HEK293 (cell line): ENCODE results near the gene VGLL4.

ENCODE experiments used
- CTCF ChIA-PET: fragments of 350-600 bp; formaldehyde crosslinking; extraction: SDS; loops from one replicate; lab custom pipeline; 2021; ENCODE audit warnings: antibody characterized with exemption; lab: Yijun Ruan, JAX
- POLR2A ChIA-PET: fragments of 300-600 bp; formaldehyde crosslinking; extraction: SDS; loops from one replicate; lab custom pipeline; 2020; ENCODE audit warnings: antibody characterized with exemption, inconsistent platforms; lab: Yijun Ruan, JAX
- H3K27ac ChIP-seq: fragments of 200-500 bp; sonication (Bioruptor generic); 2 replicates; pipeline ENCODE4 v1.5.1; 2014; ENCODE audit warnings: low read depth, low read length, control low read depth, inconsistent platforms; ENCODE audit errors: extremely low read depth
- H3K36me3 ChIP-seq, 2 experiments: fragments of 200-500 bp in 1 of 2; sonication (Bioruptor generic) in 1 of 2; 1 replicate in 1 of 2; 2 replicates in 1 of 2; pipeline ENCODE4 v1.5.1; 2014 to 2017; ENCODE audit warnings: inconsistent platforms in 2 of 2, low read length in 2 of 2; ENCODE audit not compliant: control insufficient read depth in 2 of 2, insufficient read depth in 1 of 2
- H3K4me1 ChIP-seq: fragments of 200-500 bp; sonication (Bioruptor generic); 2 replicates; pipeline ENCODE4 v1.5.1; 2014; ENCODE audit warnings: mild to moderate bottlenecking, low read length, inconsistent platforms; ENCODE audit not compliant: control insufficient read depth, insufficient read depth
- H3K4me3 ChIP-seq: 2 replicates; pipeline ENCODE4 v1.5.1; 2011; ENCODE audit warnings: low read depth, mild to moderate bottlenecking, control low read depth, low read length, moderate library complexity
- H3K9me3 ChIP-seq: fragments of 200-500 bp; sonication (Bioruptor generic); 2 replicates; pipeline ENCODE4 v1.5.1; 2014; ENCODE audit warnings: low read depth, low read length, inconsistent platforms; ENCODE audit not compliant: control insufficient read depth, insufficient read depth
- ATF2 ChIP-seq: fragments of 450-650 bp; formaldehyde crosslinking; IDR thresholded peaks from 2 replicates; pipeline ENCODE4 v1.5.1; 2016; ENCODE audit warnings: missing biosample characterization, missing genetic modification characterization, low read depth
- CTCF ChIP-seq: fragments of 450-650 bp; formaldehyde crosslinking; IDR thresholded peaks from 2 replicates; pipeline ENCODE4 v1.5.1; 2016; ENCODE audit warnings: missing biosample characterization, missing genetic modification characterization
- GFI1B ChIP-seq: fragments of 450-650 bp; formaldehyde crosslinking; IDR thresholded peaks from 2 replicates; pipeline ENCODE4 v1.5.1; 2016; ENCODE audit warnings: missing biosample characterization, missing genetic modification characterization
- MEIS1 ChIP-seq: sonication (generic); formaldehyde crosslinking; IDR thresholded peaks from 2 replicates; pipeline ENCODE4 v1.8.1; 2022; ENCODE audit warnings: missing genetic modification reagents, mild to moderate bottlenecking, borderline replicate concordance
- OSR2 ChIP-seq: fragments of 450-650 bp; formaldehyde crosslinking; IDR thresholded peaks from 2 replicates; pipeline ENCODE4 v1.5.1; 2016; ENCODE audit warnings: missing biosample characterization, missing genetic modification characterization
- SP2 ChIP-seq: fragments of 450-650 bp; formaldehyde crosslinking; IDR thresholded peaks from 2 replicates; pipeline ENCODE4 v1.5.1; 2016; ENCODE audit warnings: missing biosample characterization, missing genetic modification characterization
- SP7 ChIP-seq: fragments of 450-650 bp; formaldehyde crosslinking; IDR thresholded peaks from 2 replicates; pipeline ENCODE4 v1.5.1; 2016; ENCODE audit warnings: missing biosample characterization, missing genetic modification characterization
- TRIM28 ChIP-seq: IDR thresholded peaks from 2 replicates; pipeline ENCODE4 v1.6.1; 2011; ENCODE audit warnings: low read length, control low read depth, borderline replicate concordance
- ZBTB6 ChIP-seq: fragments of 450-650 bp; formaldehyde crosslinking; IDR thresholded peaks from 2 replicates; pipeline ENCODE4 v1.5.1; 2017; ENCODE audit warnings: missing biosample characterization, missing genetic modification characterization
- ZIC2 ChIP-seq: fragments of 450-650 bp; formaldehyde crosslinking; IDR thresholded peaks from 2 replicates; pipeline ENCODE4 v1.5.1; 2016; ENCODE audit warnings: missing biosample characterization, missing genetic modification characterization
- ZNF175 ChIP-seq: fragments of 450-650 bp; formaldehyde crosslinking; IDR thresholded peaks from 2 replicates; pipeline ENCODE4 v1.5.1; 2016; ENCODE audit warnings: missing biosample characterization, missing genetic modification characterization
- ZNF184 ChIP-seq: fragments of 450-650 bp; IDR thresholded peaks from 2 replicates; pipeline ENCODE4 v1.5.1; 2018; ENCODE audit warnings: missing biosample characterization, mild to moderate bottlenecking, missing genetic modification characterization
- ZNF2 ChIP-seq: fragments of 450-650 bp; formaldehyde crosslinking; IDR thresholded peaks from 2 replicates; pipeline ENCODE4 v1.5.1; 2016; ENCODE audit warnings: missing biosample characterization, missing genetic modification characterization
- ZNF266 ChIP-seq: fragments of 450-650 bp; formaldehyde crosslinking; IDR thresholded peaks from 2 replicates; pipeline ENCODE4 v1.5.1; 2016; ENCODE audit warnings: missing biosample characterization, missing genetic modification characterization, low read depth
- ZNF302 ChIP-seq: fragments of 450-650 bp; formaldehyde crosslinking; IDR thresholded peaks from 2 replicates; pipeline ENCODE4 v1.5.1; 2016; ENCODE audit warnings: missing biosample characterization, missing genetic modification characterization, low read depth
- ZNF394 ChIP-seq: fragments of 450-650 bp; formaldehyde crosslinking; IDR thresholded peaks from 2 replicates; pipeline ENCODE4 v1.5.1; 2016; ENCODE audit warnings: missing biosample characterization, missing genetic modification characterization, mild to moderate bottlenecking, moderate library complexity, borderline replicate concordance
- ZNF600 ChIP-seq: fragments of 450-650 bp; formaldehyde crosslinking; IDR thresholded peaks from 2 replicates; pipeline ENCODE4 v1.5.1; 2016; ENCODE audit warnings: missing biosample characterization, missing genetic modification characterization
- ZNF629 ChIP-seq: fragments of 450-650 bp; formaldehyde crosslinking; IDR thresholded peaks from 2 replicates; pipeline ENCODE4 v1.5.1; 2017; ENCODE audit warnings: missing biosample characterization, missing genetic modification characterization
- ZNF639 ChIP-seq: fragments of 450-650 bp; formaldehyde crosslinking; IDR thresholded peaks from 2 replicates; pipeline ENCODE4 v1.5.1; 2016; ENCODE audit warnings: missing biosample characterization, missing genetic modification characterization
- TF ChIP-seq, protein P1 (sequence below): fragments of 450-650 bp; formaldehyde crosslinking; IDR thresholded peaks from 2 replicates; pipeline ENCODE4 v1.5.1; 2016; ENCODE audit warnings: missing biosample characterization, missing genetic modification characterization

The VGLL4 gene

DNA sequence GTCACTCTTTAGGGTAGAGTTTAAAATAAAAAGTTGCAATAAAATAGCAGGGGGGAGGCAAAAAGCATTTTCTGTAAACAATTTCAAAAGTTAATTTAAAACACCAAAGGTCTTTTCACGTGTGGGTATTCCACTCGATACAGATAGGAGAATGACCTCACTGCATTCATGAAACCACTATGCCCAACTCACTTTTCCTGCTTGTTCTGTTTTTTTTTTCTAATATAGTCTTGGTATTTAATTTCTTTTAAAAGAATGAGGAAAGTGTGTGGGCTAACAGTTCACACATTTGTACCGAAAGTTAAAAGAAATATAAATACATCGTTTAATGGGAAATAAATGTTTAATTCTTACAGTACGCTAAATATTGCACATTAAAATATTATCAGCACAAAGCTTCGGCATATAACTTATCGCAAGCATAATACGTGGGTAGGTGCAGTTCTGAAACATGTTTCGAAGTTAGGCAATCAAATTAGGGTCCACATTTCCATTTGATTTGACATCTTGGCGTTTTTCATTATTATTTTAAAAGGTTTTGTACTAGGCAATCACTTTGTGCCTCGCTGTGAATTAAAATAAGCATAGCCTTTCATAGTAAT lies 41.4 kb downstream of the VGLL4 start:
- H3K4me3 ChIP-seq = no peak overlapping the region
- peaks cover 0 to 3% of the 10 kb centered on the region in 2 experiments; a peak in 1 of 3 replicates for H3K36me3 ChIP-seq
- ChIA-PET CTCF (no interaction called here), POLR2A (no interaction called here)
- H3K9me3 ChIP-seq = no peaks in the 10 kb centered on the region
- TF ChIP-seq ATF2 = peak; percentile 47
- peak; percentile 58; the same call in 1 of the 2 replicates for TF ChIP-seq ZNF184 (tag by site-specific recombination)
- TF ChIP-seq ZNF302 (tag by site-specific recombination) = no peak
- no peak overlapping the region for H3K27ac ChIP-seq
- H3K4me1 ChIP-seq = no peaks in the 10 kb centered on the region; the same call in 1 of the 2 replicates

DNA sequence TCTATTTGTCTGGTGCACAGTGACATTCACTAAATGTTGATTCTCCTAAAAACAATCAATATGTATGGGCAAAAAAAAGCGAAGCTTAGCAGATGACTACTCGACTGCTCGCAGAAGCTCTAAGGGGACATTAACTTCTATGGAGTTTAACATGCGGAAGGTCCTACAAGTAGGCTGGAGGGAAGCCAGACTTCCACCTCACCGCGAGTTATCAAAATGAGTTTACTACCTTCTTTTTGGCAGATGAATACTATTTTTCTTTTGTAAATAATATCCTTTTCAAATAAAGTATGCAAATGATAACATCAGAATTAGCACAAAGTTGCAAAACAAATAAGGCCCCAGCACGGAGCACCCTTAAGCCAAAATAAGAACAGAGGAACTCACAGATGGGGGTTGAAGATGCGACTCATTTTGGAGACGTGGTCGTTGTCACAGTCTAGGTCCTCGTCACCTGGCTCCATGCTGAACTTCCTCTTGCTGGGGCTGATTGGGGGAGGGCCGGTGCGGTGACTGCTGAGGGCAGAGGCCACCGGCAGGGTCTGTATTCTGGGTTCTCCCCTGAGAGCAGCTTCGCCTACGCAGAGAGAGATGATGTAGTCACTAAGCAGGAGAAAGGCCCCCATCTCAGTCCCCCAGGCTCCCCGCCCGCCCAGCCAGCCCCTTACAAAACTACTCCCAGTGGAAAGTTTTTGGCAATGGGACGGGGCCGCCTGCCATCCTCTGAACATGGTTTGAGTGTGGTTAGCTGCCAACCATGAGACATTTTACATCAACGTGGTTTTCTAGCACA lies 42.1 kb downstream of the VGLL4 start:
- peaks cover 0 to 3% of the 10 kb centered on the region in 2 experiments; a peak in 1 of 3 replicates for H3K36me3 ChIP-seq
- ChIA-PET CTCF (interaction anchor here (0.5 kb wide), 1 partner anchor 83 kb away, joined by 6 read pairs; no protein-coding TSS in a partner anchor), POLR2A (interaction anchor here (1.3 kb wide), 1 partner anchor 42 kb away, joined by 6 read pairs; the partner anchor contains the start of gene VGLL4)
- no peaks in the 10 kb centered on the region for H3K9me3 ChIP-seq
- no peaks in the 10 kb centered on the region; the same call in 1 of the 2 replicates for H3K4me1 ChIP-seq
- TF ChIP-seq ZNF266 = no peak
- no peak for TF ChIP-seq MEIS1
- no peak for TF ChIP-seq ZNF2 (tag by site-specific recombination)
- TF ChIP-seq, all 188 proteins: peak for 0
- no peak overlapping the region for H3K4me3 ChIP-seq
- peak overlapping the region; percentile 13; the same call in 1 of the 2 replicates for H3K27ac ChIP-seq

GRCh38 chr3:11600501-11601282 lies 43.0 kb downstream of the VGLL4 start:
- Histone ChIP-seq H3K4me3 (no peak overlapping the region), H3K4me1 (no peaks in the 10 kb centered on the region; the same call in 1 of the 2 replicates), H3K9me3 (no peaks in the 10 kb centered on the region), H3K27ac (no peak overlapping the region), H3K36me3 (peaks cover 0 to 3% of the 10 kb centered on the region in 2 experiments; a peak in 1 of 3 replicates)
- POLR2A ChIA-PET = interaction anchor here (0.9 to 1.7 kb wide), 3 partner anchors 8 to 43 kb away, joined by 3 to 9 read pairs (median 6); partner anchors contain the start of gene VGLL4
- CTCF ChIA-PET = interaction anchor here (0.5 to 1.3 kb wide), 4 partner anchors 19 to 124 kb away, joined by 3 to 6 read pairs (median 4); no protein-coding TSS in a partner anchor
- TF ChIP-seq TRIM28 (no peak), ZNF600 (peak; percentile 85), ZNF2 (tag by site-specific recombination) (peak; percentile 87), SP7 (peak; percentile 77), ZNF639 (tag by site-specific recombination) (0 out of 2 replicates have a peak, but pooled peaks have one; percentile 22), ZNF394 (tag by site-specific recombination) (peak; percentile 67; the same call in 1 of the 2 replicates), ZBTB6 (tag by site-specific recombination) (peak; percentile 64), ZIC2 (tag by site-specific recombination) (peak; percentile 54), ZNF175 (no peak), SP2 (peak; percentile 44), CTCF (tag by site-specific recombination) (no peak), ZNF629 (tag by site-specific recombination) (peak; percentile 53; the same call in 1 of the 2 replicates), OSR2 (tag by site-specific recombination) (peak; percentile 59), GFI1B (tag by site-specific recombination) (peak; percentile 77; the same call in 1 of the 2 replicates)
- TF ChIP-seq, protein P1, sequence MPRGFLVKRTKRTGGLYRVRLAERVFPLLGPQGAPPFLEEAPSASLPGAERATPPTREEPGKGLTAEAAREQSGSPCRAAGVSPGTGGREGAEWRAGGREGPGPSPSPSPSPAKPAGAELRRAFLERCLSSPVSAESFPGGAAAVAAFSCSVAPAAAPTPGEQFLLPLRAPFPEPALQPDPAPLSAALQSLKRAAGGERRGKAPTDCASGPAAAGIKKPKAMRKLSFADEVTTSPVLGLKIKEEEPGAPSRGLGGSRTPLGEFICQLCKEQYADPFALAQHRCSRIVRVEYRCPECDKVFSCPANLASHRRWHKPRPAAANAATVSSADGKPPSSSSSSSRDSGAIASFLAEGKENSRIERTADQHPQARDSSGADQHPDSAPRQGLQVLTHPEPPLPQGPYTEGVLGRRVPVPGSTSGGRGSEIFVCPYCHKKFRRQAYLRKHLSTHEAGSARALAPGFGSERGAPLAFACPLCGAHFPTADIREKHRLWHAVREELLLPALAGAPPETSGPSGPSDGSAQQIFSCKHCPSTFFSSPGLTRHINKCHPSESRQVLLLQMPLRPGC (tag by site-specific recombination) = peak; percentile 37; the same call in 1 of the 2 replicates
